PFSK-1 (cell line): Measurements from ENCODE around the gene ING4.
A peak's percentile ranks its signal among the peaks of the same experiment; 100 is the strongest.

Experiments used
- FOXP2 ChIP-seq: optimal IDR thresholded peaks from 2 replicates; pipeline ENCODE3; 2011; ENCODE audit warnings: borderline replicate concordance, control low read depth, inconsistent platforms; ENCODE audit not compliant: insufficient read depth; ENCODE audit errors: extremely low read length, extremely low read depth
- POLR2AphosphoS5 ChIP-seq: IDR thresholded peaks from 2 replicates; pipeline ENCODE4 v1.6.1; 2012; ENCODE audit warnings: low read depth, mild to moderate bottlenecking, control low read depth, low read length, moderate library complexity
- SIN3A ChIP-seq: IDR thresholded peaks from 2 replicates; pipeline ENCODE4 v1.6.1; 2012; ENCODE audit warnings: mild to moderate bottlenecking, low read length, moderate library complexity, borderline replicate concordance; ENCODE audit not compliant: insufficient read depth
- TAF1 ChIP-seq: IDR thresholded peaks from 2 replicates; pipeline ENCODE4 v1.6.1; 2012; ENCODE audit warnings: low read length, control low read depth, borderline replicate concordance; ENCODE audit not compliant: insufficient read depth
- TF ChIP-seq, protein P1 (sequence below), 2 experiments: IDR thresholded peaks; 2 replicates each; pipeline versions ENCODE4 v1.6.1 to v1.8.0; 2011 to 2012; ENCODE audit warnings: low read depth in 2 of 2, low read length in 2 of 2, control low read depth in 1 of 2, inconsistent platforms in 1 of 2, mild to moderate bottlenecking in 1 of 2, moderate library complexity in 1 of 2; ENCODE audit not compliant: insufficient read depth in 1 of 2

The ING4 gene

DNA sequence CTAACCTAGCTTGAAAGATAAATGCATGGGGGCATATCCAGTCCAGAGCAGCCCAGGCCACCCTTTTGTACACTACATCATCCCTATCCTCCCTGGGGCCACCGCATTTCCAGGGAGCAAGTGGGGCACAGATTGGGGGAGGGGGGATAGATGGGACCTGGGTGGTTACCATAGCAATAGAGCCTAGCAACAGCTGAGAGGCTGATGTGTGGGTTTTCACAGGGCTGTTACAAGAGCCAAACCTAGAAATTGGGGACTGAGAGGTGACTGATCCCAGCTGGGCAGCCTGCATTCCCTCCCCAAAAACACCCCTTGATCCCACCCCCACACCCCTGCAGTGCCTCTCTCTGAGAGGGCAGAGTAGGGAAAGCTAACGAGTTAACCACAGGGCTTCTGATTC, 30.0 kb upstream of the ING4 start:
- TF ChIP-seq TAF1 (no peak), POLR2AphosphoS5 (no peak)

DNA sequence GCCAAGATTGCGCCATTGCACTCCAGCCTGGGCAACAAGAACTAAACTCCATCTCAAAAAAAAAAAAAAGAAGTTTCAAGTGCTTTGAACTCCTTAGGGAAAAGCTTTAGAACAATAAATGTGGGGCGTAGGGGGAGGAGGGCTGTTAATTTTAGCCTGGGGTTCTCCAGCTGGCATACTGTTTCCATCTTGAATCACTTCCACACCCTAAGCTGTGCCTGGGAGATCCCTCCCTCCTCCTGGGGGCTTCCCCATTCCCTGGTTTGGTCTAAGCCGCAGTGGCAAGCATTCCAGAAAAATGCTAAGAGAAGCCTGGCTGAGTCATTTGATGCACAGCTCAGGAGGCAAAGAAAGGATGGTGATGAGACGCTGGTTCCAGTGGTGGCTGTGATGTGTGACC, 28.6 kb upstream of the ING4 start:
- TF ChIP-seq, protein P1, sequence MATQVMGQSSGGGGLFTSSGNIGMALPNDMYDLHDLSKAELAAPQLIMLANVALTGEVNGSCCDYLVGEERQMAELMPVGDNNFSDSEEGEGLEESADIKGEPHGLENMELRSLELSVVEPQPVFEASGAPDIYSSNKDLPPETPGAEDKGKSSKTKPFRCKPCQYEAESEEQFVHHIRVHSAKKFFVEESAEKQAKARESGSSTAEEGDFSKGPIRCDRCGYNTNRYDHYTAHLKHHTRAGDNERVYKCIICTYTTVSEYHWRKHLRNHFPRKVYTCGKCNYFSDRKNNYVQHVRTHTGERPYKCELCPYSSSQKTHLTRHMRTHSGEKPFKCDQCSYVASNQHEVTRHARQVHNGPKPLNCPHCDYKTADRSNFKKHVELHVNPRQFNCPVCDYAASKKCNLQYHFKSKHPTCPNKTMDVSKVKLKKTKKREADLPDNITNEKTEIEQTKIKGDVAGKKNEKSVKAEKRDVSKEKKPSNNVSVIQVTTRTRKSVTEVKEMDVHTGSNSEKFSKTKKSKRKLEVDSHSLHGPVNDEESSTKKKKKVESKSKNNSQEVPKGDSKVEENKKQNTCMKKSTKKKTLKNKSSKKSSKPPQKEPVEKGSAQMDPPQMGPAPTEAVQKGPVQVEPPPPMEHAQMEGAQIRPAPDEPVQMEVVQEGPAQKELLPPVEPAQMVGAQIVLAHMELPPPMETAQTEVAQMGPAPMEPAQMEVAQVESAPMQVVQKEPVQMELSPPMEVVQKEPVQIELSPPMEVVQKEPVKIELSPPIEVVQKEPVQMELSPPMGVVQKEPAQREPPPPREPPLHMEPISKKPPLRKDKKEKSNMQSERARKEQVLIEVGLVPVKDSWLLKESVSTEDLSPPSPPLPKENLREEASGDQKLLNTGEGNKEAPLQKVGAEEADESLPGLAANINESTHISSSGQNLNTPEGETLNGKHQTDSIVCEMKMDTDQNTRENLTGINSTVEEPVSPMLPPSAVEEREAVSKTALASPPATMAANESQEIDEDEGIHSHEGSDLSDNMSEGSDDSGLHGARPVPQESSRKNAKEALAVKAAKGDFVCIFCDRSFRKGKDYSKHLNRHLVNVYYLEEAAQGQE (IDR thresholded peaks at IDR 0.05; ENCODE audit: insufficient read depth in 1 of 2, low read depth in 2 of 2, low read length in 2 of 2), result no peak

DNA sequence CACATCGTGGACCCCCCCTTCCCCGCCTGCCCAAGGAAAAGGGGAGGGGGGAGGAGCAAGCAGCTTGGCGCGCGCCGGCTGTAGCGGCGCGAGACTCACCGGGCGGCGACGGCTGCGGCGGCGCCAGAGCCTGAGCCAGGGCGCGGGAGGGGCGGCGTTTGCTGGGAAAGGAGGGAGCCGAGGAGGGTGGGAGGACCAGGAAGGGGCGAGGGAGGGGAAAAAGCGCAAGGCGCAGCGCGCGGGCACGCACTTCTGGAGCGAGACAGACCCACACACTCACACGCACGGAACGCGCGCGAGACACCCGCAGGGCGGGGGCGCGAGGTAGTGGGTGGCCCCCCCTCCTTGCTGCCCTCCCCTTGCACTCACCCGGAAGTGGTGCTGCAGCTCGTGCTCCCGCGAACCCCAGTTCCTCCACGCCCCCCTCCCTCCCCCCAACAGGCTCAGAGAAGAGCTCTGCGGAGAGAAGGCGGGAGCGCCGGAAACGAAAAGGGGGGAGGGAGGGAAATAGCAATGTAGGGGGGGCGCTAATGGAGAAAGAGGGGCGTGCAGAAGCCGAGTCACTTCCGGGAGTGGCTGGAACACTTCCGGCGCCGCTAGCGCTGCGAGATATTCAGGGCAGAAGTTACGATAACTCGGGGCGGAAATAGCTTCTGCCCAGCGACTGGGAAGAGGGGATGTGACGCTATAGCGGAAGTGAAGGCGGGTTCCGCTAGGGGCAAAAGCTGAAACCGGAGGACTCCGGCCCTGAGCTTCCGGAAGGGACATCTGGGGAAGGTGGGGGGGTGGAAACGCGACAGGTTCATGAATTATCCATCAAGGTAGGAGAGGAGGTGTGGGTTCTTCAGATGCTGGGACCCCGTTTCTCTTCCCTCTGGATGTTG, 26.3 kb upstream of the ING4 start, which contains the start of gene ZNF384:
ZNF384 (minus strand) TSS at position 377 of the 884 bp plus-strand sequence. CDS start 9,855 bp downstream, outside the sequence.
- peak; percentile 58 for TF ChIP-seq FOXP2
- TF ChIP-seq, protein P1 (IDR thresholded peaks at IDR 0.05; ENCODE audit: insufficient read depth in 1 of 2, low read depth in 2 of 2, low read length in 2 of 2), result peak in 1 of 2 experiments; percentile 19; a peak in 1 of 4 replicates
- TF ChIP-seq SIN3A, result no peak; the same call in none of the 2 replicates
- peak; percentile 77 for TF ChIP-seq POLR2AphosphoS5

DNA sequence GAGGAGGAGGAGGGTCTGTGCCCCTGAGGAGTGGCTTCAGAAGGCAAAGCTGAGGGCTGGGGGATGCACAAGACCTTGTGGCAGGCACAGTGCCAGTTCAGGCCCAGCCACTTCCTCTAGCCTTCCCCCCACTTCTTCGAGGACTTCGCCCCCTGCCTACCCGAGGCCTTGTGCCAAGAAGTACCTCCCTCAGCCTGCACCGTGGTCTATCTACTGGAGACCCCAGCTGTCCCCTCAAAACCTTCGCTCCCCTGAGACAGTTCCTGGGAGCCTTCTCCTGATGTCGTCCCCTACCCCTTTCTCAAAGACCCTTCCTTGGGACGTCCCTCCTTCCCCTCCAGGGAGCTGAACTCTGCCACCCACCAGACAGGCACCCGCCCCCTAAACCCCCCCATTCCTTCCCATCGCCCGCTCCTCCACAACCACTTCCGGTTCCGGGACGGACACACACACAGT, 25.7 kb upstream of the ING4 start:
- TF ChIP-seq FOXP2 (no peak), SIN3A (0 out of 2 replicates have a peak, but pooled peaks have one; percentile 82), TAF1 (no peak), POLR2AphosphoS5 (no peak)
- TF ChIP-seq, protein P1 (IDR thresholded peaks at IDR 0.05; ENCODE audit: insufficient read depth in 1 of 2, low read depth in 2 of 2, low read length in 2 of 2), result no peak

DNA sequence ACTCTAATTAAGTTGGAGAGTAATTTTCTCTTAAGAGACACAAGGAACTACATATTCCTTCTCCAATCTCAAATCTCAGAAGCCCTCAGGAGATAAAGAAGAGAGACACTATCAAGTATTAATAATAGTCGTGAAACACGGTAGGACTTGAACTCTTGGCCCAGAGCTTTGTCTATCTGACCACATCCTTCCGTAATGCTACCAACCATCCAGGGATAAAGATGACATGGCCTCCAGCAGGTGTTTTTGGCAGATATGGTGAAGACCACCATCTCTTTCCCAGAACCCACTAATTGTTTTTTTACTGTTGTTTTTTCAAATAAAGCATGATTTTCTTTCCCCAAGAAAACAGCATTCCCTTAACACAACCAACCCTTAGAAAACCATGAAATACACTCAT, 22.9 kb upstream of the ING4 start:
- TF ChIP-seq, protein P1 (IDR thresholded peaks at IDR 0.05; ENCODE audit: insufficient read depth in 1 of 2, low read depth in 2 of 2, low read length in 2 of 2), result no peak
- TF ChIP-seq TAF1, result no peak
- TF ChIP-seq POLR2AphosphoS5, result no peak
- TF ChIP-seq FOXP2, result no peak
- no peak for TF ChIP-seq SIN3A
